Fibroblast of skin of right biceps (primary cell): ENCODE data around the gene GRK6.

Experiments used
- DNase-seq: peaks from one replicate; pipeline ENCODE4 v3.0.0-alpha.2; 2013

The GRK6 gene

DNA sequence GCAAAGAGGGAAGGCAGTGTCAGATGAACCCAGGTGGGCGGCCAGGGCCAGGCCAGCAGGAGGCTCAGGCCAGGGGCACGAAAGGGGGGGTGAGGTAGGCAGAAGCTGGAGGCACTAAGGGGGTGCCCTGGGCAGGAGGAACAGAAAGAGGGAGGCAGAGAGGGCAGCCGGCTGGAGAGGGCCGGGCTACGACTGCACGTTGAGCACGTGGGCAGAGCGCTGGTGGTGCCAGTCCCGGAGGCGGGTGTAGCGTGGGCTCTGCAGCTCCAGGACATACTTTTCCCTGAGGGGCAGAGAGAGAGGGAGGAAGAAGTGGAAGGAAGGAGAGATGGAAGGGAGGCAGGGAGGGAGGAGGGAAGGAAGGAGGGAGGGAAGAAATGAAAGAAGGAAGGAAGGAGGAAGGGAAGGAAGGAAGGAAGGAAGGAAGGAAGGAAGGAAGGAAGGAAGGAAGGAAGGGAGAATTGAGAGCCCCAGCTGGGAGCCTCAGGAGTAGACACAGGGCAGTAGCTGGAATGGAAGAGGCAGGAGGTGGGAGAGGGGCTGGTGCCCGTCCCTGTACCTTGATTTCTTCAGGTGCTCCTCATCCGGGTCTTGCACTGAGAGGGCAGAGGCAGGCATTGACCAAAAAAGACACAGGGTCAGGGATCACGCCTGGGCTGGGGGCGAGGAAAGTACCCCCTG is 64.0 kb downstream of the GRK6 start:
- DNase-seq = no peak

DNA sequence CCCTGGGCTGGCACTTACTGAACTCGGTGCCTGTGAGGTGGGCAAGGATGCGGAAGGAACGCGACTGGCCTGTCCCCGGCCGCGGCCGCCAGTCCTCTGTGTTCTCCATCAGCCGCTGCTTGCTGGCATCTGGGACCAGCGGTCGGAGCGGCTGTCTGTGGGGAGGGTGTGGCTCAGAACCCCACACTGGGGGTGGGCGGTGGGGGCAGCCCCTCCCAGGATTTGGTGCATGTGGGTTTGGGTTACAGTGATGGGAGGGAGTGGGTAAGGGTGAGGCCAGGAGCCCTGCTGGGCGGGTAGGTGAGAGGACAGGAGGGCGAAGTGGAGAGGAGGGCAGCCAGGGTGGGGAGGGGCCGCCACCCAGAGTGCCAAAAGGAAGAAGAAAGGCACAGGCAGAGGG is 64.5 kb downstream of the GRK6 start:
- no peak for DNase-seq

DNA sequence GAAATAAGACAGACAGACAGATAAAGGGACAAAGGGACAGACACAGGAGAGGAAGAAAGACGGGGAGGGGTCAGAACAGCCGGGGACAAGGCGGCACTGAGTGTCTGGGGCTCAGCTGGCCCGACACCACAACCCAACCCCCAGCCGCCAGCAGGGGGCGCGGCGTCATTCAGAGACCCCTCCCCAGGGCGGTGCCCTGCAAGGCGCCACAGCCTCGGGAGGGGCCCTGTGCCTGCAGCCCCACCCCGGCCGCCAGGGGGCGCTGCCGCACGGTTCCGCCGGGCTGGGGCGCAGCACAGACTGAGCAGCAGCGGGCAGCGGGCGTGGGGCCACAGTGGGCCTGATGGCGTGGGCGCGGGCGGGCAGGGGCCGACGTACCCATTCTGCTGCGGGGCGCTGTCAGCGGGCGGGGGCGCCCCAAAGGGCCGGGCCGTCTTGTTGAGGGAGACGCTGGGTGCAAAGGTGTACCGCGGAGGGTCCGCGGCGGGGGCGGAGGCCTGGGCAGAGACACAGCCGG is 65.0 kb downstream of the GRK6 start:
- DNase-seq = peak; percentile 65

DNA sequence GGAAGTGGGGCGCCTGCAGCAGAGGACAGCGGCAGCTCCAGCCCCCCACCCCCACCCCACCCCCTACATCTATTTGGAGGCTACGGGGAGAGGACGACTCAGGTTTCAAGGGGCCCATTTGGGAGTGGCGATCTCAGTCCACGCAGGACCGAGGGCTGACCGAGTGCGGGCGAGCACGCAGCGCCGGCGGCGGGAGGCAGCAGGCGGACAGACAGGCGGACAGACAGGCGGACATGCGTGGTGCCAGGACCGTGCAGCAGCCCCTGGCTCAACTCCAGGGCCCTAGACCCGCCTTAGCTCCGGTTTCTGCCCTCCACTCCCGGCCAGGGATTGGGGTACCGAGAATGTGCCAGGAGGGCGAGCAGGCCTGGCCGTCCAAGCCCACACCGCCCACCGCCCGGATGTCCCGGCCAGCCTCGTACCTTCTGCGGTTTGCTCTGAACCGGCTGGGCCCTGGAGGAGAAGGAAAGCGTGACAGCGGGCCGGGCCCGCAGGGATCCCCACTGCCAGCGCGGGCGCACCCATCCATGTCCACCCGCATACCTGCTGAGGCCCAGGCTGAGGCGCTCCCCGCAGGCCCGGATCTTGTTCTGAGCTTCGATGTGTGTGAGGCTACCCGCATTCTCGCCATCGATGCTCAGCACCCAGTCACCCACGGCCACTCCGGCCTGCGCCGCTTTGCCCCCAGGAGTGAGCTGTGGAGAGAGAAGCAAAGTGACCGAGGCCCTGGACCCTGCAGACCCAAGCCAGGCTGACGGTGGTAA is 65.7 kb downstream of the GRK6 start:
- DNase-seq = no peak
